ENCODE measurements around the gene RBM18. TPM values are rescaled to one million over a fixed set of nuclear protein-coding genes. Genes with fewer than 3 reads are reported as not detected.

Gene RBM18
- total and polyA plus RNA-seq, 2 experiments from 2014 or later = 9.3 to 25.5 TPM

GRCh38 chr9:122213102-122213588 is 51.5 kb downstream of the RBM18 start:
- peaks cover 74% of the 10 kb centered on the region for H3K27me3 ChIP-seq (ENCODE audit: insufficient read depth)
- peaks cover 14% of the 10 kb centered on the region for H3K4me1 Mint-ChIP-seq
- peak overlapping the region; percentile 88; the same call in 1 of the 2 replicates for H2AFZ ChIP-seq
- H3K4me2 ChIP-seq = peak overlapping the region; percentile 92
- peaks cover 13% of the 10 kb centered on the region for H3K4me1 ChIP-seq (ENCODE audit: insufficient read depth)
- H3K27ac Mint-ChIP-seq = no peak overlapping the region
- H3K4me3 ChIP-seq = peak overlapping the region; percentile 67
- no peaks in the 10 kb centered on the region; the same call in 2 of the 3 replicates for H3K36me3 Mint-ChIP-seq (ENCODE audit: low read depth)
- TF ChIP-seq STAT1 (IDR thresholded peaks at IDR 0.05; ENCODE audit: unreplicated experiment) (no peak), EZH2 (IDR thresholded peaks at IDR 0.05; ENCODE audit: low read depth, unreplicated experiment) (peak; percentile 53)
- no peak for DNase-seq (ENCODE audit: low spot score)
- H3K27ac ChIP-seq (ENCODE audit: low read depth) = no peak overlapping the region
- H3K79me2 ChIP-seq (replicated peaks; ENCODE audit: insufficient read depth) = no peaks in the 10 kb centered on the region
- peaks cover 21% of the 10 kb centered on the region for H3F3A ChIP-seq (replicated peaks; ENCODE audit: low read depth)
- peak overlapping the region; percentile 55 for H3K4me3 Mint-ChIP-seq
- H3K27me3 Mint-ChIP-seq (ENCODE audit: insufficient read depth, low read depth, poor library complexity) = peaks cover 73% of the 10 kb centered on the region
- no peaks in the 10 kb centered on the region for H4K20me1 ChIP-seq (replicated peaks; ENCODE audit: insufficient read depth)
- peaks cover 3% of the 10 kb centered on the region; the same call in 1 of the 2 replicates for H3K9me2 ChIP-seq (ENCODE audit: insufficient read depth)
- ATAC-seq = no peak
- H3K36me3 ChIP-seq (ENCODE audit: insufficient read depth) = no peaks in the 10 kb centered on the region
- peaks cover 2% of the 10 kb centered on the region for H3K9me3 Mint-ChIP-seq

- Mint-ChIP-seq H3K36me3 (ENCODE audit: low read depth) (no peaks in the 10 kb centered on the region; the same call in 2 of the 3 replicates), H3K27ac (no peak overlapping the region), H3K4me3 (peak overlapping the region; percentile 55; the same call in 2 of the 3 replicates), H3K4me1 (peaks cover 12% of the 10 kb centered on the region), H3K27me3 (ENCODE audit: insufficient read depth, low read depth, poor library complexity) (peaks cover 67% of the 10 kb centered on the region), H3K9me3 (no peaks in the 10 kb centered on the region; the same call in none of the 3 replicates)
- Histone ChIP-seq H3K4me3 (no peak overlapping the region), H3K4me2 (no peak overlapping the region), H3F3A (replicated peaks; ENCODE audit: low read depth) (peaks cover 20% of the 10 kb centered on the region), H3K36me3 (ENCODE audit: insufficient read depth) (no peaks in the 10 kb centered on the region), H3K4me1 (ENCODE audit: insufficient read depth) (peaks cover 13% of the 10 kb centered on the region), H3K27ac (ENCODE audit: low read depth) (no peak overlapping the region), H2AFZ (no peak overlapping the region), H3K9me2 (ENCODE audit: insufficient read depth) (peaks cover 3% of the 10 kb centered on the region; the same call in 1 of the 2 replicates), H3K79me2 (replicated peaks; ENCODE audit: insufficient read depth) (no peaks in the 10 kb centered on the region), H4K20me1 (replicated peaks; ENCODE audit: insufficient read depth) (no peaks in the 10 kb centered on the region), H3K27me3 (ENCODE audit: insufficient read depth) (peaks cover 68% of the 10 kb centered on the region)
- no peak for ATAC-seq
- no peak for DNase-seq (ENCODE audit: low spot score)
- TF ChIP-seq ZNF114 (CRISPR knock-in tag; IDR thresholded peaks at IDR 0.05) (no peak), JUNB (IDR thresholded peaks at IDR 0.05; ENCODE audit: unreplicated experiment) (no peak), NANOG (IDR thresholded peaks at IDR 0.05; ENCODE audit: borderline replicate concordance) (no peak), STAT1 (IDR thresholded peaks at IDR 0.05; ENCODE audit: unreplicated experiment) (no peak), ZNF331 (CRISPR knock-in tag; IDR thresholded peaks at IDR 0.05; ENCODE audit: low read depth) (no peak), REST (IDR thresholded peaks at IDR 0.05; ENCODE audit: unreplicated experiment) (no peak), EZH2 (IDR thresholded peaks at IDR 0.05; ENCODE audit: low read depth, unreplicated experiment) (no peak)
- TF ChIP-seq, protein P1, sequence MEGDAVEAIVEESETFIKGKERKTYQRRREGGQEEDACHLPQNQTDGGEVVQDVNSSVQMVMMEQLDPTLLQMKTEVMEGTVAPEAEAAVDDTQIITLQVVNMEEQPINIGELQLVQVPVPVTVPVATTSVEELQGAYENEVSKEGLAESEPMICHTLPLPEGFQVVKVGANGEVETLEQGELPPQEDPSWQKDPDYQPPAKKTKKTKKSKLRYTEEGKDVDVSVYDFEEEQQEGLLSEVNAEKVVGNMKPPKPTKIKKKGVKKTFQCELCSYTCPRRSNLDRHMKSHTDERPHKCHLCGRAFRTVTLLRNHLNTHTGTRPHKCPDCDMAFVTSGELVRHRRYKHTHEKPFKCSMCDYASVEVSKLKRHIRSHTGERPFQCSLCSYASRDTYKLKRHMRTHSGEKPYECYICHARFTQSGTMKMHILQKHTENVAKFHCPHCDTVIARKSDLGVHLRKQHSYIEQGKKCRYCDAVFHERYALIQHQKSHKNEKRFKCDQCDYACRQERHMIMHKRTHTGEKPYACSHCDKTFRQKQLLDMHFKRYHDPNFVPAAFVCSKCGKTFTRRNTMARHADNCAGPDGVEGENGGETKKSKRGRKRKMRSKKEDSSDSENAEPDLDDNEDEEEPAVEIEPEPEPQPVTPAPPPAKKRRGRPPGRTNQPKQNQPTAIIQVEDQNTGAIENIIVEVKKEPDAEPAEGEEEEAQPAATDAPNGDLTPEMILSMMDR (conservative IDR thresholded peaks at IDR 0.05; ENCODE audit: low read depth in 2 of 2) = no peak
- TF ChIP-seq, protein P2, sequence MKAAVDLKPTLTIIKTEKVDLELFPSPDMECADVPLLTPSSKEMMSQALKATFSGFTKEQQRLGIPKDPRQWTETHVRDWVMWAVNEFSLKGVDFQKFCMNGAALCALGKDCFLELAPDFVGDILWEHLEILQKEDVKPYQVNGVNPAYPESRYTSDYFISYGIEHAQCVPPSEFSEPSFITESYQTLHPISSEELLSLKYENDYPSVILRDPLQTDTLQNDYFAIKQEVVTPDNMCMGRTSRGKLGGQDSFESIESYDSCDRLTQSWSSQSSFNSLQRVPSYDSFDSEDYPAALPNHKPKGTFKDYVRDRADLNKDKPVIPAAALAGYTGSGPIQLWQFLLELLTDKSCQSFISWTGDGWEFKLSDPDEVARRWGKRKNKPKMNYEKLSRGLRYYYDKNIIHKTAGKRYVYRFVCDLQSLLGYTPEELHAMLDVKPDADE (IDR thresholded peaks at IDR 0.05) = no peak
Measured at GRCh38 chr9:122212473-122213004, 52.1 kb downstream of the RBM18 start.

Data from GM23338 (cell line).